HEK293 (cell line): Measurements from ENCODE around the gene CCL19.
A peak's percentile ranks its signal among the peaks of the same experiment; 100 is the strongest.

ENCODE experiments used
- CTCF ChIA-PET: fragments of 350-600 bp; formaldehyde crosslinking; extraction: SDS; loops from one replicate; lab custom pipeline; 2021; ENCODE audit warnings: antibody characterized with exemption; lab: Yijun Ruan, JAX
- POLR2A ChIA-PET: fragments of 300-600 bp; formaldehyde crosslinking; extraction: SDS; loops from one replicate; lab custom pipeline; 2020; ENCODE audit warnings: antibody characterized with exemption, inconsistent platforms; lab: Yijun Ruan, JAX
- H3K27ac ChIP-seq: fragments of 200-500 bp; sonication (Bioruptor generic); 2 replicates; pipeline ENCODE4 v1.5.1; 2014; ENCODE audit warnings: low read depth, low read length, control low read depth, inconsistent platforms; ENCODE audit errors: extremely low read depth
- H3K36me3 ChIP-seq, 2 experiments: fragments of 200-500 bp in 1 of 2; sonication (Bioruptor generic) in 1 of 2; 1 replicate in 1 of 2; 2 replicates in 1 of 2; pipeline ENCODE4 v1.5.1; 2014 to 2017; ENCODE audit warnings: inconsistent platforms in 2 of 2, low read length in 2 of 2; ENCODE audit not compliant: control insufficient read depth in 2 of 2, insufficient read depth in 1 of 2
- H3K4me1 ChIP-seq: fragments of 200-500 bp; sonication (Bioruptor generic); 2 replicates; pipeline ENCODE4 v1.5.1; 2014; ENCODE audit warnings: mild to moderate bottlenecking, low read length, inconsistent platforms; ENCODE audit not compliant: control insufficient read depth, insufficient read depth
- H3K4me3 ChIP-seq: 2 replicates; pipeline ENCODE4 v1.5.1; 2011; ENCODE audit warnings: low read depth, mild to moderate bottlenecking, control low read depth, low read length, moderate library complexity
- H3K9me3 ChIP-seq: fragments of 200-500 bp; sonication (Bioruptor generic); 2 replicates; pipeline ENCODE4 v1.5.1; 2014; ENCODE audit warnings: low read depth, low read length, inconsistent platforms; ENCODE audit not compliant: control insufficient read depth, insufficient read depth
- ATF2 ChIP-seq: fragments of 450-650 bp; formaldehyde crosslinking; IDR thresholded peaks from 2 replicates; pipeline ENCODE4 v1.5.1; 2016; ENCODE audit warnings: missing biosample characterization, missing genetic modification characterization, low read depth
- HOXD13 ChIP-seq: sonication (generic); formaldehyde crosslinking; IDR thresholded peaks from 2 replicates; pipeline ENCODE4 v1.8.0; 2022; ENCODE audit warnings: missing genetic modification reagents, borderline replicate concordance
- OSR2 ChIP-seq: fragments of 450-650 bp; formaldehyde crosslinking; IDR thresholded peaks from 2 replicates; pipeline ENCODE4 v1.5.1; 2016; ENCODE audit warnings: missing biosample characterization, missing genetic modification characterization
- SP2 ChIP-seq: fragments of 450-650 bp; formaldehyde crosslinking; IDR thresholded peaks from 2 replicates; pipeline ENCODE4 v1.5.1; 2016; ENCODE audit warnings: missing biosample characterization, missing genetic modification characterization
- TCF7L2 ChIP-seq: IDR thresholded peaks from 2 replicates; pipeline ENCODE4 v1.6.1; 2011; ENCODE audit warnings: low read depth, mild to moderate bottlenecking, inconsistent platforms, low read length, moderate library complexity, borderline replicate concordance
- ZNF133 ChIP-seq: fragments of 450-650 bp; formaldehyde crosslinking; IDR thresholded peaks from 2 replicates; pipeline ENCODE4 v1.5.1; 2016; ENCODE audit warnings: missing biosample characterization, missing genetic modification characterization
- ZNF214 ChIP-seq: fragments of 450-650 bp; formaldehyde crosslinking; IDR thresholded peaks from 2 replicates; pipeline ENCODE4 v1.5.1; 2017; ENCODE audit warnings: missing biosample characterization, mild to moderate bottlenecking, missing genetic modification characterization, borderline replicate concordance
- ZNF280D ChIP-seq: fragments of 450-650 bp; formaldehyde crosslinking; IDR thresholded peaks from 2 replicates; pipeline ENCODE4 v1.5.1; 2016; ENCODE audit warnings: missing biosample characterization, missing genetic modification characterization
- ZNF292 ChIP-seq: fragments of 450-650 bp; formaldehyde crosslinking; IDR thresholded peaks from 2 replicates; pipeline ENCODE4 v1.5.1; 2016; ENCODE audit warnings: low read depth, missing biosample characterization, missing genetic modification characterization, borderline replicate concordance
- ZNF335 ChIP-seq: fragments of 450-650 bp; formaldehyde crosslinking; conservative IDR thresholded peaks from 2 replicates; pipeline ENCODE4 v1.5.1; 2016; ENCODE audit warnings: missing biosample characterization, missing genetic modification characterization
- ZNF362 ChIP-seq: fragments of 450-650 bp; formaldehyde crosslinking; IDR thresholded peaks from 2 replicates; pipeline ENCODE4 v1.5.1; 2016; ENCODE audit warnings: missing biosample characterization, missing genetic modification characterization
- ZNF394 ChIP-seq: fragments of 450-650 bp; formaldehyde crosslinking; IDR thresholded peaks from 2 replicates; pipeline ENCODE4 v1.5.1; 2016; ENCODE audit warnings: missing biosample characterization, missing genetic modification characterization, mild to moderate bottlenecking, moderate library complexity, borderline replicate concordance
- ZNF510 ChIP-seq: fragments of 450-650 bp; formaldehyde crosslinking; IDR thresholded peaks from 2 replicates; pipeline ENCODE4 v1.5.1; 2018; ENCODE audit warnings: mild to moderate bottlenecking, missing genetic modification characterization, missing biosample characterization; ENCODE audit not compliant: insufficient replicate concordance
- ZNF558 ChIP-seq: fragments of 450-650 bp; formaldehyde crosslinking; IDR thresholded peaks from 2 replicates; pipeline ENCODE4 v1.5.1; 2016; ENCODE audit warnings: missing biosample characterization, missing genetic modification characterization
- ZNF561 ChIP-seq: fragments of 450-650 bp; IDR thresholded peaks from 2 replicates; pipeline ENCODE4 v1.5.1; 2018; ENCODE audit warnings: missing biosample characterization, missing genetic modification characterization, borderline replicate concordance
- ZNF600 ChIP-seq: fragments of 450-650 bp; formaldehyde crosslinking; IDR thresholded peaks from 2 replicates; pipeline ENCODE4 v1.5.1; 2016; ENCODE audit warnings: missing biosample characterization, missing genetic modification characterization
- ZNF645 ChIP-seq: fragments of 450-650 bp; formaldehyde crosslinking; IDR thresholded peaks from 2 replicates; pipeline ENCODE4; 2016; ENCODE audit warnings: missing biosample characterization, missing genetic modification characterization
- ZNF660 ChIP-seq: fragments of 450-650 bp; IDR thresholded peaks from 2 replicates; pipeline ENCODE4 v1.5.1; 2018; ENCODE audit warnings: missing biosample characterization, mild to moderate bottlenecking, missing genetic modification characterization
- ZNF701 ChIP-seq: fragments of 450-650 bp; formaldehyde crosslinking; IDR thresholded peaks from 2 replicates; pipeline ENCODE4 v1.5.1; 2016; ENCODE audit warnings: missing biosample characterization, missing genetic modification characterization
- ZNF76 ChIP-seq: fragments of 450-650 bp; formaldehyde crosslinking; IDR thresholded peaks from 2 replicates; pipeline ENCODE4; 2016; ENCODE audit warnings: low read depth, missing biosample characterization, missing genetic modification characterization, borderline replicate concordance
- ZNF768 ChIP-seq: fragments of 450-650 bp; formaldehyde crosslinking; IDR thresholded peaks from 2 replicates; pipeline ENCODE4 v1.5.1; 2018; ENCODE audit warnings: missing biosample characterization, mild to moderate bottlenecking, missing genetic modification characterization

Gene CCL19

GRCh38 chr9:34694811-34695210 lies 3.7 kb upstream of the CCL19 start:
- Histone ChIP-seq H3K4me1 (no peaks in the 10 kb centered on the region), H3K9me3 (no peaks in the 10 kb centered on the region), H3K27ac (no peak overlapping the region), H3K36me3 (no peaks in the 10 kb centered on the region)
- CTCF ChIA-PET: interaction anchor here (0.5 to 1.5 kb wide), 5 partner anchors 8 to 222 kb away, joined by 3 to 5 read pairs (median 3); no protein-coding TSS in a partner anchor
- POLR2A ChIA-PET: no interaction called here
- no peak for TF ChIP-seq ZNF133
- TF ChIP-seq TCF7L2: no peak
- TF ChIP-seq ZNF660: no peak
- no peak for TF ChIP-seq ZNF214 (tag by site-specific recombination)
- TF ChIP-seq SP2 (tag by site-specific recombination): no peak
- TF ChIP-seq ZNF280D: no peak
- TF ChIP-seq ZNF768: no peak
- no peak for TF ChIP-seq ZNF510
- no peak for TF ChIP-seq ZNF76 (tag by site-specific recombination)
- no peak for TF ChIP-seq ZNF292 (tag by site-specific recombination)
- no peak for TF ChIP-seq ZNF362 (tag by site-specific recombination)
- no peak for TF ChIP-seq ZNF645 (tag by site-specific recombination)
- no peak for TF ChIP-seq ZNF701
- TF ChIP-seq ZNF335 (tag by site-specific recombination): no peak
- TF ChIP-seq ZNF561 (tag by site-specific recombination): no peak
- TF ChIP-seq, all 188 proteins: peak for 0
- H3K4me3 ChIP-seq: no peak overlapping the region

GRCh38 chr9:34693560-34693959 lies 2.5 kb upstream of the CCL19 start:
- no peak overlapping the region for H3K4me3 ChIP-seq
- H3K27ac ChIP-seq: no peak overlapping the region
- no peaks in the 10 kb centered on the region for H3K36me3 ChIP-seq
- H3K9me3 ChIP-seq: no peaks in the 10 kb centered on the region
- H3K4me1 ChIP-seq: no peaks in the 10 kb centered on the region
- ChIA-PET POLR2A (no interaction called here), CTCF (interaction anchor here (0.6 to 1.5 kb wide), 3 partner anchors 10 to 82 kb away, joined by 3 to 7 read pairs (median 4); partner anchors contain the start of gene RPP25L)
- TF ChIP-seq OSR2 (tag by site-specific recombination) (no peak), ZNF558 (tag by site-specific recombination) (peak; percentile 94), ZNF600 (tag by site-specific recombination) (no peak), ATF2 (tag by site-specific recombination) (no peak), HOXD13 (CRISPR knock-in tag) (no peak), ZNF394 (no peak)
- TF ChIP-seq, all 188 proteins: peak for 1
